HG02763 (cell line): ENCODE data around the gene CLDN3.
"Not testable (repeated sequence)": the region's sequence is repeated elsewhere in the genome, so short reads cannot be mapped to it uniquely, and the experiment has no call there.

Experiments used
- ATAC-seq: cut with Tn5 transposase; IDR thresholded peaks from one replicate; pipeline ENCODE4 v1.9.1; 2021; ENCODE audit warnings: mild to moderate bottlenecking, moderate library complexity; ENCODE audit not compliant: unreplicated experiment

The CLDN3 gene

GRCh38 chr7:73770002-73770859 is at the start of gene CLDN3:
TSS of gene CLDN3 (minus strand) at chr7:73770270. CDS start at chr7:73770049, 221 bp downstream.
- no peak for ATAC-seq

GRCh38 chr7:73817121-73817520 is 47.1 kb upstream of the CLDN3 start:
- no peak for ATAC-seq

- ATAC-seq, result no peak
Measured at GRCh38 chr7:73815436-73815835, 45.4 kb upstream of the CLDN3 start.

- ATAC-seq, result no peak
Measured at GRCh38 chr7:73812996-73813395, 42.9 kb upstream of the CLDN3 start.

- no peak for ATAC-seq
Measured at GRCh38 chr7:73811760-73812168, 41.7 kb upstream of the CLDN3 start.

GRCh38 chr7:73810998-73811360 is 40.9 kb upstream of the CLDN3 start:
- ATAC-seq, result no peak

GRCh38 chr7:73809467-73809951 is 39.4 kb upstream of the CLDN3 start:
- no peak for ATAC-seq

- ATAC-seq, result no peak
Measured at GRCh38 chr7:73802459-73802858, 32.4 kb upstream of the CLDN3 start.

- ATAC-seq, result no peak
Measured at GRCh38 chr7:73801577-73801976, 31.5 kb upstream of the CLDN3 start.

GRCh38 chr7:73799282-73800141 is 29.4 kb upstream of the CLDN3 start:
- no peak for ATAC-seq

- ATAC-seq, result not testable (repeated sequence)
Measured at GRCh38 chr7:73797176-73797575, 27.1 kb upstream of the CLDN3 start.

- ATAC-seq, result not testable (repeated sequence)
Measured at GRCh38 chr7:73796656-73797055, 26.6 kb upstream of the CLDN3 start.

- not testable (repeated sequence) for ATAC-seq
Measured at GRCh38 chr7:73795188-73795587, 25.1 kb upstream of the CLDN3 start.

- not testable (repeated sequence) for ATAC-seq
Measured at GRCh38 chr7:73791170-73791690, 21.2 kb upstream of the CLDN3 start.

- no peak for ATAC-seq
Measured at GRCh38 chr7:73789051-73789450, 19.0 kb upstream of the CLDN3 start.

- ATAC-seq, result not testable (repeated sequence)
Measured at GRCh38 chr7:73787786-73788048, 17.6 kb upstream of the CLDN3 start.

- ATAC-seq, result no peak
Measured at GRCh38 chr7:73786588-73786987, 16.5 kb upstream of the CLDN3 start.

- no peak for ATAC-seq
Measured at GRCh38 chr7:73779517-73779916, 9.4 kb upstream of the CLDN3 start.

- ATAC-seq, result no peak
Measured at GRCh38 chr7:73778801-73779389, 8.8 kb upstream of the CLDN3 start.

- ATAC-seq, result no peak
Measured at GRCh38 chr7:73774923-73775322, 4.9 kb upstream of the CLDN3 start.
